H1 (cell line): Measurements from ENCODE around the gene MARCHF9. TPM values are rescaled to one million over a fixed set of nuclear protein-coding genes. Genes with fewer than 3 reads are reported as not detected.

Source experiments
- CTCF ChIA-PET: fragments of 300-600 bp; sonication (Branson Sonifier 250); formaldehyde crosslinking; loops from one replicate; lab custom pipeline; 2021; ENCODE audit not compliant: partially characterized antibody; lab: Charles Lee
- POLR2A ChIA-PET: fragments of 300-600 bp; sonication (Branson Sonifier 250); formaldehyde crosslinking; loops from one replicate; lab custom pipeline; 2021; ENCODE audit warnings: inconsistent platforms; ENCODE audit not compliant: partially characterized antibody; lab: Charles Lee
- DNase-seq, 2 experiments: peaks; one replicate each; pipeline versions ENCODE4 v3.0.0 to v3.0.0-alpha.2; 2010 to 2022; ENCODE audit warnings: low spot score in 2 of 2, low read depth in 1 of 2, mixed read lengths in 1 of 2
- FAIRE-seq: peaks from 2 replicates; lab custom pipeline; 2011; peaks lifted over from hg19 to GRCh38; lab: Jason Lieb, UNC
- H2AFZ ChIP-seq: 2 replicates; pipeline ENCODE4 v1.8.1; 2012; ENCODE audit warnings: low read length, inconsistent platforms
- H2AK5ac ChIP-seq: 2 replicates; pipeline ENCODE4 v1.6.1; 2013; ENCODE audit warnings: low read depth, low read length
- H2BK120ac ChIP-seq: replicated peaks from 2 replicates; pipeline ENCODE3; 2013; ENCODE audit warnings: low read depth, low read length, inconsistent platforms
- H2BK12ac ChIP-seq: 2 replicates; pipeline ENCODE4 v1.6.1; 2013; ENCODE audit warnings: low read depth, low read length
- H2BK15ac ChIP-seq: 2 replicates; pipeline ENCODE4 v1.6.1; 2013; ENCODE audit warnings: low read length
- H2BK20ac ChIP-seq: 2 replicates; pipeline ENCODE4 v1.6.1; 2013; ENCODE audit warnings: low read length
- H2BK5ac ChIP-seq: 2 replicates; pipeline ENCODE4 v1.6.1; 2013; ENCODE audit warnings: low read depth, low read length
- H3K14ac ChIP-seq: 2 replicates; pipeline ENCODE4 v1.6.1; 2013; ENCODE audit warnings: inconsistent platforms; ENCODE audit not compliant: insufficient read length
- H3K18ac ChIP-seq: 2 replicates; pipeline ENCODE4 v1.6.1; 2013; ENCODE audit warnings: low read length; ENCODE audit errors: extremely low read depth
- H3K23ac ChIP-seq: 2 replicates; pipeline ENCODE4 v1.6.1; 2013; ENCODE audit warnings: inconsistent platforms; ENCODE audit not compliant: insufficient read length
- H3K23me2 ChIP-seq: 2 replicates; pipeline ENCODE4 v1.6.1; 2013; ENCODE audit warnings: low read depth, low read length
- H3K27ac ChIP-seq: 2 replicates; pipeline ENCODE4 v1.6.1; 2011; ENCODE audit warnings: low read depth, low read length, inconsistent platforms
- H3K27me3 ChIP-seq, 4 experiments: replicated peaks in 1 of 4; 1 replicate in 1 of 4; 2 replicates in 3 of 4; pipeline versions ENCODE4 v1.6.1 to v1.8.1; 2011 to 2013; ENCODE audit warnings: low read length in 3 of 4, mild to moderate bottlenecking in 3 of 4, inconsistent platforms in 2 of 4, mixed read lengths in 2 of 4, moderate library complexity in 1 of 4; ENCODE audit not compliant: control insufficient read depth in 3 of 4, insufficient read depth in 3 of 4; ENCODE audit errors: extremely low read depth in 1 of 4
- H3K36me3 ChIP-seq, 4 experiments: 2 replicates each; pipeline versions ENCODE4 v1.6.1 to v1.8.1; 2011 to 2013; ENCODE audit warnings: mild to moderate bottlenecking in 4 of 4, low read length in 3 of 4, moderate library complexity in 2 of 4, control low read depth in 1 of 4, inconsistent platforms in 1 of 4; ENCODE audit not compliant: insufficient read depth in 4 of 4, control insufficient read depth in 2 of 4
- H3K4ac ChIP-seq: replicated peaks from 2 replicates; pipeline ENCODE3; 2013; ENCODE audit warnings: low read length, low read depth, mixed read lengths, inconsistent platforms; ENCODE audit not compliant: insufficient read length
- H3K4me1 ChIP-seq, 4 experiments: replicated peaks in 1 of 4; 1 replicate in 1 of 4; 2 replicates in 3 of 4; pipeline versions ENCODE4 v1.6.1 to v1.8.1; 2011 to 2013; ENCODE audit warnings: low read length in 3 of 4, inconsistent platforms in 2 of 4, mixed read lengths in 1 of 4; ENCODE audit not compliant: insufficient read depth in 4 of 4, control insufficient read depth in 3 of 4
- H3K4me2 ChIP-seq, 2 experiments: 2 replicates each; pipeline versions ENCODE4 v1.6.1 to v1.8.1; 2011 to 2013; ENCODE audit warnings: low read depth in 2 of 2, low read length in 2 of 2, control low read depth in 1 of 2, inconsistent platforms in 1 of 2, mild to moderate bottlenecking in 1 of 2; ENCODE audit not compliant: insufficient read depth in 1 of 2
- H3K4me3 ChIP-seq, 4 experiments: fragments of 200-600, 300-600 bp in 1 of 4; sonication (generic), shearing (Covaris generic), sonication (Bioruptor Twin) in 1 of 4; 2 replicates each; pipeline versions ENCODE4 v1.5.1 to v1.8.1; 2011 to 2016; ENCODE audit warnings: low read length in 4 of 4, low read depth in 3 of 4, control low read depth in 2 of 4, inconsistent platforms in 2 of 4, mild to moderate bottlenecking in 2 of 4, mixed read lengths in 1 of 4, moderate library complexity in 1 of 4; ENCODE audit not compliant: insufficient read depth in 2 of 4; ENCODE audit errors: extremely low read depth in 1 of 4
- H3K56ac ChIP-seq: replicated peaks from 2 replicates; pipeline ENCODE3; 2013; ENCODE audit warnings: low read depth, mild to moderate bottlenecking, mixed read lengths, low read length, inconsistent platforms; ENCODE audit not compliant: insufficient read length
- H3K79me1 ChIP-seq: 2 replicates; pipeline ENCODE4 v1.6.1; 2013; ENCODE audit warnings: low read depth, low read length, control low read depth
- H3K79me2 ChIP-seq, 2 experiments: 2 replicates each; pipeline versions ENCODE4 v1.6.1 to v1.8.1; 2012 to 2013; ENCODE audit warnings: low read length in 2 of 2, mild to moderate bottlenecking in 2 of 2, inconsistent platforms in 1 of 2; ENCODE audit not compliant: insufficient read depth in 2 of 2, control insufficient read depth in 1 of 2
- H3K9ac ChIP-seq, 4 experiments: replicated peaks in 1 of 4; 1 replicate in 1 of 4; 2 replicates in 3 of 4; pipeline versions ENCODE4 v1.6.1 to v1.8.1; 2011 to 2013; ENCODE audit warnings: low read depth in 3 of 4, low read length in 3 of 4, control low read depth in 2 of 4, mild to moderate bottlenecking in 2 of 4, moderate library complexity in 2 of 4, inconsistent platforms in 1 of 4; ENCODE audit errors: extremely low read depth in 1 of 4
- H3K9me3 ChIP-seq, 2 experiments: 2 replicates each; pipeline versions ENCODE4 v1.6.1 to v1.8.1; 2012 to 2013; ENCODE audit warnings: mild to moderate bottlenecking in 2 of 2, moderate library complexity in 2 of 2, control low read depth in 1 of 2, inconsistent platforms in 1 of 2, low read depth in 1 of 2, low read length in 1 of 2, mixed read lengths in 1 of 2; ENCODE audit not compliant: insufficient read depth in 2 of 2
- H4K20me1 ChIP-seq, 2 experiments: replicated peaks in 1 of 2; 2 replicates each; pipeline versions ENCODE3 to v1.8.1; 2011 to 2013; ENCODE audit warnings: inconsistent platforms in 2 of 2, low read length in 2 of 2, mild to moderate bottlenecking in 1 of 2; ENCODE audit not compliant: insufficient read depth in 2 of 2, control insufficient read depth in 1 of 2
- H4K5ac ChIP-seq: 2 replicates; pipeline ENCODE4 v1.6.1; 2013; ENCODE audit warnings: low read length, low read depth, mixed read lengths, inconsistent platforms; ENCODE audit not compliant: insufficient read length
- H4K8ac ChIP-seq: 2 replicates; pipeline ENCODE4 v1.8.0; 2013; ENCODE audit warnings: mild to moderate bottlenecking, moderate library complexity, low read length, inconsistent platforms; ENCODE audit not compliant: insufficient read depth; ENCODE audit errors: extremely low read depth
- H4K91ac ChIP-seq: replicated peaks from 2 replicates; pipeline ENCODE3; 2013; ENCODE audit warnings: low read length, mixed read lengths, inconsistent platforms; ENCODE audit not compliant: insufficient read length
- ASH2L ChIP-seq: fragments of 200-600, 300-600 bp; sonication (generic); IDR thresholded peaks from one replicate; pipeline ENCODE4 v1.7.1; 2017; ENCODE audit warnings: low read length
- CBX8 ChIP-seq: fragments of 300-800, 300-1000 bp; sonication (generic); IDR thresholded peaks from 2 replicates; pipeline ENCODE4 v1.7.1; 2016; ENCODE audit warnings: low read depth, low read length, borderline replicate concordance
- EZH2 ChIP-seq: fragments of 200-600 bp; sonication (generic); IDR thresholded peaks from 2 replicates; pipeline ENCODE4 v1.7.1; 2012; ENCODE audit warnings: low read depth, mild to moderate bottlenecking, moderate library complexity, low read length, inconsistent platforms; ENCODE audit not compliant: severe bottlenecking
- JUND ChIP-seq: IDR thresholded peaks from 2 replicates; pipeline ENCODE4 v1.6.1; 2011; ENCODE audit warnings: mild to moderate bottlenecking, improper control_type of control experiment, low read length
- NRF1 ChIP-seq: IDR thresholded peaks from 2 replicates; pipeline ENCODE4 v1.6.1; 2011; ENCODE audit warnings: mild to moderate bottlenecking, low read depth, low read length, improper control_type of control experiment
- RXRA ChIP-seq: IDR thresholded peaks from 2 replicates; pipeline ENCODE4 v1.6.1; 2011; ENCODE audit warnings: low read depth, mild to moderate bottlenecking, low read length, moderate library complexity; ENCODE audit not compliant: insufficient read depth
- SIN3A ChIP-seq, 2 experiments: IDR thresholded peaks in 1 of 2; conservative IDR thresholded peaks in 1 of 2; 2 replicates each; pipeline ENCODE4 v1.6.1; 2011 to 2012; ENCODE audit warnings: low read length in 2 of 2, improper control_type of control experiment in 1 of 2, low read depth in 1 of 2, mild to moderate bottlenecking in 1 of 2
- TCF12 ChIP-seq: IDR thresholded peaks from 2 replicates; pipeline ENCODE4 v1.6.1; 2011; ENCODE audit warnings: low read depth, mild to moderate bottlenecking, low read length
- TEAD4 ChIP-seq: IDR thresholded peaks from 2 replicates; pipeline ENCODE4 v1.6.1; 2012; ENCODE audit warnings: low read depth, low read length, inconsistent platforms, mixed read lengths
- ZNF274 ChIP-seq: IDR thresholded peaks from 2 replicates; pipeline ENCODE4 v1.7.0; 2012; ENCODE audit warnings: low read length, borderline replicate concordance; ENCODE audit errors: extremely low read depth
- WGBS, 2 experiments: shearing (Covaris generic) in 1 of 2; methylation state at CpG; one replicate each; pipeline versions ENCODE4 v1.1.6 to v1.1.7; 2013 to 2015; ENCODE audit warnings: low lambda C conversion rate in 2 of 2, mixed read lengths in 2 of 2, inconsistent platforms in 1 of 2, low coverage in 1 of 2, missing lambda C conversion rate in 1 of 2; ENCODE audit not compliant: insufficient replicate concordance in 2 of 2, insufficient coverage in 1 of 2, insufficient read length in 1 of 2; ENCODE audit errors: extremely low coverage in 1 of 2, missing lambda C conversion rate in 1 of 2; 5-methylcytosine and 5-hydroxymethylcytosine counted together
- polyA plus RNA-seq, 7 experiments: library from polyadenylated mRNA; depleted of rRNA in 3 of 7; stranded (reverse) in 5 of 7; unstranded in 2 of 7; fragments of >200 nt in 5 of 7; fragments of 200-250 nt in 2 of 7; gene quantifications; 1 replicate in 5 of 7; 2 replicates in 1 of 7; 4 replicates in 1 of 7; pipeline versions ENCODE4 v1.2.1 to v1.2.3, GENCODE V29; 2011 to 2013; ENCODE audit warnings: missing spikeins in 2 of 7, mixed read lengths in 2 of 7
- total RNA-seq: library from RNA; stranded (reverse); fragmentation: NEBNext Ultra II Directional; extraction: Animal tissue kit (Norgen Biotek cat#: 25700); gene quantifications from 2 replicates; pipeline ENCODE4 v1.2.1, GENCODE V29; 2021

MARCHF9 gene
- total and polyA plus RNA-seq, 2 of the 8 experiments (the other 6 are each of a cell fraction or from before 2014, with no cell fraction given): 6.4 to 7.8 TPM

- 17% methylated on average over 22 of the region's 22 CpGs; no CpG with 5 or more reads in 1 of the 2 experiments for WGBS, 2 experiments
- H3K56ac ChIP-seq: no peak overlapping the region
- H3K27ac ChIP-seq: no peak overlapping the region
- POLR2A ChIA-PET: interaction anchor here (0.9 to 3.3 kb wide), 9 partner anchors 8 to 236 kb away, joined by 3 to 25 read pairs (median 5); partner anchors contain the start of genes CYP27B1, DDIT3, EEF1AKMT3 and METTL1
- H3K79me1 ChIP-seq: peaks cover under 1% of the 10 kb centered on the region; the same call in 1 of the 2 replicates
- H3K18ac ChIP-seq: no peak overlapping the region
- H2BK120ac ChIP-seq: no peak overlapping the region
- H3K4me2 ChIP-seq: peak overlapping the region; percentile 82 to 99
- peaks cover 0 to 21% (median 7%) of the 10 kb centered on the region in 4 experiments; a peak in 6 of 7 replicates for H3K4me1 ChIP-seq
- no peak overlapping the region for H4K5ac ChIP-seq
- peak overlapping the region in 2 of 4 experiments; percentile 82 to 96; a peak in 5 of 8 replicates for H3K4me3 ChIP-seq
- no peak overlapping the region for H3K4ac ChIP-seq
- peaks cover 3 to 15% of the 10 kb centered on the region in 2 experiments for H4K20me1 ChIP-seq
- DNase-seq: peak in 1 of 2 experiments; percentile 88
- H3K27me3 ChIP-seq: peaks cover 8 to 33% (median 26%) of the 10 kb centered on the region in 4 experiments
- H4K8ac ChIP-seq: no peak overlapping the region
- no peak overlapping the region for H2BK20ac ChIP-seq
- no peak for FAIRE-seq
- no peak overlapping the region for H3K23ac ChIP-seq
- H2BK12ac ChIP-seq: no peak overlapping the region
- H3K23me2 ChIP-seq: peaks cover 10% of the 10 kb centered on the region
- no peak overlapping the region for H3K9ac ChIP-seq
- no peak overlapping the region for H3K14ac ChIP-seq
- CTCF ChIA-PET: interaction anchor here (0.6 to 2.2 kb wide), 35 partner anchors 8 to 818 kb away, joined by 3 to 40 read pairs (median 4); partner anchors contain the start of genes ATP23, AVIL, B4GALNT1 and CYP27B1
- H3K9me3 ChIP-seq: no peaks in the 10 kb centered on the region
- no peak overlapping the region for H2AK5ac ChIP-seq
- H4K91ac ChIP-seq: no peak overlapping the region
- no peak overlapping the region for H2BK5ac ChIP-seq
- no peak overlapping the region for H2BK15ac ChIP-seq
- H3K36me3 ChIP-seq: peaks cover 0 to 4% (median 0%) of the 10 kb centered on the region in 4 experiments; a peak in 2 of 8 replicates
- H2AFZ ChIP-seq: no peak overlapping the region
- H3K79me2 ChIP-seq: peaks cover 0 to 4% of the 10 kb centered on the region in 2 experiments; a peak in 2 of 4 replicates
- no peak for TF ChIP-seq TEAD4
- peak; percentile 42 to 76; a peak in 1 of 4 replicates for TF ChIP-seq SIN3A (conservative IDR thresholded peaks at IDR 0.05 in 1 of 2, IDR thresholded peaks at IDR 0.05 in 1 of 2; ENCODE audit: low read depth in 1 of 2, low read length in 2 of 2)
- no peak for TF ChIP-seq RXRA
- TF ChIP-seq ASH2L: no peak
- TF ChIP-seq CBX8: no peak
- peak; percentile 62 for TF ChIP-seq EZH2
- TF ChIP-seq NRF1: no peak
- TF ChIP-seq ZNF274: no peak
- no peak for TF ChIP-seq TCF12
- 0 out of 2 replicates have a peak, but pooled peaks have one; percentile 33 for TF ChIP-seq JUND
Measured at GRCh38 chr12:57756406-57757341, 1.8 kb downstream of the MARCHF9 start.
